GM23338 (cell line): Measurements from ENCODE around the gene ATF3. TPM values are rescaled to one million over a fixed set of nuclear protein-coding genes. Genes with fewer than 3 reads are reported as not detected.
A peak's percentile ranks its signal among the peaks of the same experiment; 100 is the strongest.

Experiments used
- ATAC-seq: fragments of 200-7000 bp; cut with Tn5 transposase; 3 replicates; pipeline ENCODE4 v1.9.1; 2020
- DNase-seq: peaks from one replicate; pipeline ENCODE4 v3.0.0-alpha.2; 2015; ENCODE audit warnings: low spot score
- H2AFZ ChIP-seq: fragments of 200-600 bp; sonication (generic); 2 replicates; pipeline ENCODE4 v1.8.0; 2016; ENCODE audit warnings: antibody characterized with exemption, mild to moderate bottlenecking, moderate library complexity
- H3F3A ChIP-seq: fragments of 200-600 bp; sonication (generic); replicated peaks from 2 replicates; pipeline ENCODE4 v1.8.0; 2017; ENCODE audit warnings: antibody characterized with exemption, mixed run types, low read depth
- H3K27ac ChIP-seq: fragments of 200-600 bp; sonication (generic); 2 replicates; pipeline ENCODE4 v1.6.1; 2016; ENCODE audit warnings: low read depth
- H3K27me3 ChIP-seq: fragments of 200-600 bp; sonication (generic); 2 replicates; pipeline ENCODE4 v1.8.0; 2016; ENCODE audit warnings: mild to moderate bottlenecking, mixed run types, moderate library complexity; ENCODE audit not compliant: insufficient read depth
- H3K36me3 ChIP-seq: fragments of 200-600 bp; sonication (generic); 2 replicates; pipeline ENCODE4 v1.8.0; 2016; ENCODE audit warnings: mild to moderate bottlenecking; ENCODE audit not compliant: insufficient read depth
- H3K4me1 ChIP-seq: fragments of 200-600 bp; sonication (generic); 2 replicates; pipeline ENCODE4 v1.8.0; 2016; ENCODE audit warnings: mild to moderate bottlenecking, moderate library complexity; ENCODE audit not compliant: insufficient read depth
- H3K4me2 ChIP-seq: fragments of 200-600 bp; sonication (generic); 2 replicates; pipeline ENCODE4 v1.7.1; 2017; ENCODE audit warnings: mixed run types
- H3K4me3 ChIP-seq: fragments of 200-600 bp; sonication (generic); 2 replicates; pipeline ENCODE4 v1.6.1; 2016; ENCODE audit warnings: mixed run types
- H3K79me2 ChIP-seq: fragments of 200-600 bp; sonication (generic); replicated peaks from 2 replicates; pipeline ENCODE4 v1.8.0; 2017; ENCODE audit warnings: mild to moderate bottlenecking; ENCODE audit not compliant: insufficient read depth
- H3K9me2 ChIP-seq: fragments of 200-600 bp; sonication (generic); 2 replicates; pipeline ENCODE4 v1.8.0; 2017; ENCODE audit not compliant: insufficient read depth
- H4K20me1 ChIP-seq: fragments of 200-600 bp; sonication (generic); replicated peaks from 2 replicates; pipeline ENCODE4 v1.8.0; 2017; ENCODE audit warnings: mild to moderate bottlenecking; ENCODE audit not compliant: insufficient read depth
- H3K27ac Mint-ChIP-seq: 2 replicates; pipeline ENCODE4 v1.8.0; 2020; ENCODE audit warnings: inconsistent platforms, mild to moderate bottlenecking, moderate library complexity, mixed read lengths
- H3K27me3 Mint-ChIP-seq: 3 replicates; pipeline ENCODE4 v1.8.0; 2022; ENCODE audit warnings: low read depth, mild to moderate bottlenecking, moderate library complexity, mixed read lengths, inconsistent platforms; ENCODE audit not compliant: insufficient read depth, poor library complexity
- H3K36me3 Mint-ChIP-seq: 3 replicates; pipeline ENCODE4 v1.8.0; 2021; ENCODE audit warnings: low read depth, mild to moderate bottlenecking, inconsistent platforms, moderate library complexity, mixed read lengths
- H3K4me1 Mint-ChIP-seq: 3 replicates; pipeline ENCODE4 v1.8.0; 2020; ENCODE audit warnings: mild to moderate bottlenecking, inconsistent platforms, mixed read lengths
- H3K4me3 Mint-ChIP-seq: 3 replicates; pipeline ENCODE4 v1.8.0; 2021; ENCODE audit warnings: moderate library complexity, mild to moderate bottlenecking, inconsistent platforms, mixed read lengths
- H3K9me3 Mint-ChIP-seq: 3 replicates; pipeline ENCODE4 v1.8.0; 2020; ENCODE audit warnings: moderate library complexity, mild to moderate bottlenecking, inconsistent platforms, mixed read lengths
- CREB1 ChIP-seq: fragments of 250-450 bp; sonication (Bioruptor Pico); IDR thresholded peaks from 2 replicates; pipeline ENCODE4 v1.5.0; 2020; ENCODE audit warnings: low read depth, mild to moderate bottlenecking, moderate library complexity
- CTCF ChIP-seq, 2 experiments: fragments of 200-600 bp in 1 of 2; sonication (generic) in 1 of 2; conservative IDR thresholded peaks; 2 replicates each; pipeline versions ENCODE4 v1.5.1 to v1.6.1; 2016 to 2017; ENCODE audit warnings: antibody characterized with exemption in 2 of 2, low read depth in 2 of 2, mild to moderate bottlenecking in 2 of 2, moderate library complexity in 1 of 2
- EZH2 ChIP-seq: fragments of 200-600 bp; sonication (generic); IDR thresholded peaks from one replicate; pipeline ENCODE4 v1.8.0; 2017; ENCODE audit warnings: antibody characterized with exemption, mild to moderate bottlenecking, low read depth; ENCODE audit not compliant: unreplicated experiment
- NANOG ChIP-seq: IDR thresholded peaks from 2 replicates; pipeline ENCODE4 v1.6.1; 2016; ENCODE audit warnings: antibody characterized with exemption, borderline replicate concordance
- POLR2AphosphoS5 ChIP-seq: IDR thresholded peaks from 2 replicates; pipeline ENCODE4 v1.6.1; 2016; ENCODE audit warnings: antibody characterized with exemption, low read depth
- STAT1 ChIP-seq: IDR thresholded peaks from one replicate; pipeline ENCODE4 v1.6.1; 2016; ENCODE audit warnings: antibody characterized with exemption; ENCODE audit not compliant: unreplicated experiment
- ZNF114 ChIP-seq: fragments of 250-450 bp; sonication (Bioruptor Pico); IDR thresholded peaks from 2 replicates; pipeline ENCODE4 v1.5.0; 2020; ENCODE audit warnings: mild to moderate bottlenecking, moderate library complexity
- ZNF331 ChIP-seq: fragments of 250-450 bp; sonication (Bioruptor Pico); IDR thresholded peaks from 2 replicates; pipeline ENCODE4 v1.5.0; 2020; ENCODE audit warnings: low read depth, mild to moderate bottlenecking, moderate library complexity
- ZNF462 ChIP-seq: fragments of 250-450 bp; sonication (Bioruptor Pico); IDR thresholded peaks from 2 replicates; pipeline ENCODE4 v1.5.0; 2020; ENCODE audit warnings: mild to moderate bottlenecking, moderate library complexity
- polyA plus RNA-seq: library from polyadenylated mRNA; unstranded; fragments of >200 nt; fragmentation: Nextera tagmentation; extraction: Ambion mirVana; gene quantifications from 2 replicates; pipeline ENCODE4 v1.2.1, GENCODE V29; 2016
- total RNA-seq: library from RNA; depleted of rRNA; stranded (reverse); fragments of >200 nt; shearing (Covaris generic); gene quantifications from 2 replicates; pipeline ENCODE4 v1.2.3, GENCODE V29; 2014

The ATF3 gene
- total and polyA plus RNA-seq, 2 experiments from 2014 or later: 12.6 to 17.2 TPM

- H3K4me1 Mint-ChIP-seq: peaks cover 18% of the 10 kb centered on the region
- ATAC-seq: no peak
These were observed 24.9 kb upstream of the ATF3 start for GRCh38 chr1:212583643-212584042.

GRCh38 chr1:212584092-212584886 is 24.3 kb upstream of the ATF3 start:
- Histone ChIP-seq H4K20me1 (no peaks in the 10 kb centered on the region), H3K4me3 (no peak overlapping the region), H3K4me1 (peaks cover 11% of the 10 kb centered on the region; the same call in 1 of the 2 replicates), H3F3A (no peaks in the 10 kb centered on the region), H3K9me2 (no peaks in the 10 kb centered on the region), H3K27me3 (no peaks in the 10 kb centered on the region), H3K27ac (no peak overlapping the region), H3K36me3 (no peaks in the 10 kb centered on the region), H3K4me2 (no peak overlapping the region), H3K79me2 (no peaks in the 10 kb centered on the region), H2AFZ (no peak overlapping the region)
- ATAC-seq: no peak
- H3K4me1 Mint-ChIP-seq: peaks cover 19% of the 10 kb centered on the region
- no peak for DNase-seq
- no peak overlapping the region for H3K4me3 Mint-ChIP-seq
- no peaks in the 10 kb centered on the region for H3K9me3 Mint-ChIP-seq
- H3K36me3 Mint-ChIP-seq: no peaks in the 10 kb centered on the region
- peaks cover 3% of the 10 kb centered on the region for H3K27me3 Mint-ChIP-seq
- H3K27ac Mint-ChIP-seq: no peak overlapping the region
- no peak for TF ChIP-seq POLR2AphosphoS5
- TF ChIP-seq CTCF (conservative IDR thresholded peaks at IDR 0.05; ENCODE audit: low read depth in 2 of 2): no peak
- TF ChIP-seq ZNF114: no peak
- no peak for TF ChIP-seq ZNF462 (CRISPR knock-in tag)
- no peak for TF ChIP-seq CREB1

More at GRCh38 chr1:212583643-212584042, 24.9 kb upstream of the ATF3 start:
- Mint-ChIP-seq H3K9me3 (no peaks in the 10 kb centered on the region; the same call in 2 of the 3 replicates), H3K27me3 (peaks cover 3% of the 10 kb centered on the region), H3K36me3 (no peaks in the 10 kb centered on the region), H3K27ac (no peak overlapping the region), H3K4me3 (no peak overlapping the region)
- TF ChIP-seq ZNF331 (CRISPR knock-in tag) (no peak), CTCF (conservative IDR thresholded peaks at IDR 0.05; ENCODE audit: low read depth in 2 of 2) (no peak), CREB1 (no peak), EZH2 (no peak), ZNF114 (no peak), STAT1 (no peak), NANOG (no peak)
- no peaks in the 10 kb centered on the region for H3K79me2 ChIP-seq
- H3K9me2 ChIP-seq: no peaks in the 10 kb centered on the region
- H3F3A ChIP-seq: no peaks in the 10 kb centered on the region
- H3K27ac ChIP-seq: no peak overlapping the region
- peaks cover 11% of the 10 kb centered on the region; the same call in 1 of the 2 replicates for H3K4me1 ChIP-seq
- peak overlapping the region; percentile 59; the same call in 1 of the 2 replicates for H2AFZ ChIP-seq
- no peak overlapping the region for H3K4me2 ChIP-seq
- no peak overlapping the region for H3K4me3 ChIP-seq
- H3K36me3 ChIP-seq: no peaks in the 10 kb centered on the region
- H4K20me1 ChIP-seq: no peaks in the 10 kb centered on the region
- H3K27me3 ChIP-seq: no peaks in the 10 kb centered on the region
- DNase-seq: no peak
